ENCODE results near the gene NFKB1. TPM values are rescaled to one million over a fixed set of nuclear protein-coding genes. Genes with fewer than 3 reads are reported as not detected.

The NFKB1 gene
- total and polyA plus RNA-seq, 2 donors = 26.0 to 42.6 TPM

DNA sequence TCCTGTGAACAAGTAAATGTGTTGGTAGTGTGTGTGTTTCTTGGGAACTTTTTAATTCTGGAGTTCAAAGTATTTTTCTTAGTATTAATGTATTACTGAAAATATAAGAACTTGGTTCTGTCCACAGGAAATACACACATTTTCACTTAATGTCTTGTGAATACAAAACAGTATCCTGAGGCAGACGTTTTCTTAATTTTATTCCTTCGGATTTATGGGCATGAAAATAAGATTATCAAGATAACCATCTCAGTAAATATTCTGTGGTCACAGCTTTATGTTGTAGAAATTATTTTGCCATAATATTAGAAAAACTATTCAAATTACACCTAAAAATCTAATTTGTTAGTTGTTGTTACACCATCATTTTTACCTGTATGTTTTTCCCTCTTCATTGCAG lies 29.8 kb downstream of the NFKB1 start:
- no peak overlapping the region for H3K27ac ChIP-seq (ENCODE audit: low read depth in 1 of 2, low read length in 1 of 2)
- DNase-seq (ENCODE audit: low read depth in 6 of 9, low spot score in 9 of 9) = no peak
- no peaks in the 10 kb centered on the region for H3K9me3 ChIP-seq (ENCODE audit: control insufficient read depth in 2 of 2, insufficient read depth in 1 of 2, low read length in 1 of 2)
- H3K4me3 ChIP-seq (ENCODE audit: low read length in 2 of 2) = no peak overlapping the region
- H3K27me3 ChIP-seq (ENCODE audit: control insufficient read depth in 2 of 2, insufficient read depth in 1 of 2, low read length in 1 of 2) = no peaks in the 10 kb centered on the region
- peaks cover 2 to 10% of the 10 kb centered on the region in 2 donors for H3K4me1 ChIP-seq (ENCODE audit: control insufficient read depth in 2 of 2, insufficient read depth in 2 of 2, low read length in 2 of 2)
- WGBS = 96% methylated on average over 2 of the region's 2 CpGs
- no peaks in the 10 kb centered on the region for H3K36me3 ChIP-seq (ENCODE audit: control insufficient read depth in 2 of 2, insufficient read depth in 2 of 2, low read length in 1 of 2)

DNA sequence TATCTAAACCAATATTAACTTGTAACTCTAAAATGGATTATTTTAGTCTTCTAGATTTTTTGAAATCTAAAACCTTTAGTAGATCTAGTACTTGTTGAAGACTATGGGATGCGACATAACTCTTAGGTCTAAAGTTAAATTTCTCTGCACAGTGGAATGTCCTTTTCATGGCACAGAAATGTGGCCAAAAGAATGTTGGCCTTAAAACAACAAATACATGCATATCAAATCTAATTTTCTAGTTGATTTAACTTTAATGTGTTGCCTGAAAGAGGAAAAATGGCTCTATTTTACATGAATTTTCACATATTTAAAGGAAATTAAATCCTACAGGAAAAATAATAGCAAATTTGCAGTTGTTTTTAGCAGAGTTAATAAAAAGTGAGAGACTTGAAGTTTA lies 30.3 kb downstream of the NFKB1 start:
- WGBS = 97% methylated on average over 1 of the region's 1 CpG
- no peak for DNase-seq (ENCODE audit: low read depth in 6 of 9, low spot score in 9 of 9)

DNA sequence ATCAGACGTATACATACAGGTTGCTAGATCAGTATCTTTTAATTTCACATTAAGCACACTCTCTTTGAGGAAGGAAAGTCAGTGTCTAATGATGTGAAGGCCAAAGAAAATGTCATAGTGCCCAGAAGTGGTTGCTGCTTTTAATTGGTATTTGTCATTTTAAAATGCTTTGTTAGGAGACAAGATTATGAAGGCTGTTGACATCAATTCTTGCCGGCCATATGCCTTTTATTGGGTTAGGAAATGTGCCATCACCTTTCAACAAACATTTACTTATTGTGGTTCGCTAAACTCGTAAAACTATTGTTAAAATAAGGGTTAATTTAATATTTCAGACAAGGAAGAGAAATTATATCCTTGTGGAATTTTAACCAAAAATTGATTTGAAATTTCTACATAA lies 32.2 kb downstream of the NFKB1 start:
- no peak for DNase-seq (ENCODE audit: low read depth in 6 of 9, low spot score in 9 of 9)
- Histone ChIP-seq H3K36me3 (ENCODE audit: control insufficient read depth in 2 of 2, insufficient read depth in 2 of 2, low read length in 1 of 2) (no peaks in the 10 kb centered on the region), H3K9me3 (ENCODE audit: control insufficient read depth in 2 of 2, insufficient read depth in 1 of 2, low read length in 1 of 2) (no peaks in the 10 kb centered on the region), H3K4me1 (ENCODE audit: control insufficient read depth in 2 of 2, insufficient read depth in 2 of 2, low read length in 2 of 2) (peaks cover 0 to 3% of the 10 kb centered on the region in 2 donors), H3K27me3 (ENCODE audit: control insufficient read depth in 2 of 2, insufficient read depth in 1 of 2, low read length in 1 of 2) (no peaks in the 10 kb centered on the region), H3K4me3 (ENCODE audit: low read length in 2 of 2) (no peak overlapping the region), H3K27ac (ENCODE audit: low read depth in 1 of 2, low read length in 1 of 2) (no peak overlapping the region)
- 91% methylated on average over 4 of the region's 4 CpGs for WGBS

More for the DNA sequence above, 30.3 kb downstream of the NFKB1 start:
- no peaks in the 10 kb centered on the region for H3K36me3 ChIP-seq (ENCODE audit: control insufficient read depth in 2 of 2, insufficient read depth in 2 of 2, low read length in 1 of 2)
- no peaks in the 10 kb centered on the region for H3K27me3 ChIP-seq (ENCODE audit: control insufficient read depth in 2 of 2, insufficient read depth in 1 of 2, low read length in 1 of 2)
- H3K4me1 ChIP-seq (ENCODE audit: control insufficient read depth in 2 of 2, insufficient read depth in 2 of 2, low read length in 2 of 2) = peaks cover 2 to 10% of the 10 kb centered on the region in 2 donors
- no peak overlapping the region for H3K27ac ChIP-seq (ENCODE audit: low read depth in 1 of 2, low read length in 1 of 2)
- H3K9me3 ChIP-seq (ENCODE audit: control insufficient read depth in 2 of 2, insufficient read depth in 1 of 2, low read length in 1 of 2) = no peaks in the 10 kb centered on the region
- no peak overlapping the region for H3K4me3 ChIP-seq (ENCODE audit: low read length in 2 of 2)

DNA sequence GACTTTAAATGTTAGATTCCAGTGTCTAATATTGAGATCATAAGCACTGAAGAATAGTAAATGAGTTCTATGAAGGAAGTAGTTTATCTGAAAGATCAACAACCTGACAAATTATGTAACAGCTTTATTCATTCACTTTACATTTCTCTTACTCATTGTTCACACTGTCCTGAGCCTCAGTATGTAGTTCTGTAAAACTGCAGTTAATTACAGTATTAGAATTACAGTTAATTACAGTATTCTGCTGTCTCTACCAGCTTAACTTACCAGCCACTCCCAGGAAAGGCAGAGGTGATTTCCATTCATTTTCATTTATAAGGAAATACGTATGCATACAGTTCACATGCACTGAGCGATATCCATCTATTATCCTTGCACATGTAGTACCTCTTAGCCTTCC lies 32.7 kb downstream of the NFKB1 start:
- Histone ChIP-seq H3K36me3 (ENCODE audit: control insufficient read depth in 2 of 2, insufficient read depth in 2 of 2, low read length in 1 of 2) (no peaks in the 10 kb centered on the region), H3K27ac (ENCODE audit: low read depth in 1 of 2, low read length in 1 of 2) (no peak overlapping the region), H3K27me3 (ENCODE audit: control insufficient read depth in 2 of 2, insufficient read depth in 1 of 2, low read length in 1 of 2) (no peaks in the 10 kb centered on the region), H3K4me3 (ENCODE audit: low read length in 2 of 2) (no peak overlapping the region), H3K9me3 (ENCODE audit: control insufficient read depth in 2 of 2, insufficient read depth in 1 of 2, low read length in 1 of 2) (no peaks in the 10 kb centered on the region), H3K4me1 (ENCODE audit: control insufficient read depth in 2 of 2, insufficient read depth in 2 of 2, low read length in 2 of 2) (peaks cover 0 to 3% of the 10 kb centered on the region in 2 donors)
- no peak for DNase-seq (ENCODE audit: low read depth in 6 of 9, low spot score in 9 of 9)
- WGBS = 95% methylated on average over 2 of the region's 2 CpGs

- Histone ChIP-seq H3K27ac (ENCODE audit: low read depth in 1 of 2, low read length in 1 of 2) (peak overlapping the region in 1 of 2 donors; percentile 21), H3K27me3 (ENCODE audit: control insufficient read depth in 2 of 2, insufficient read depth in 1 of 2, low read length in 1 of 2) (no peaks in the 10 kb centered on the region), H3K4me1 (ENCODE audit: control insufficient read depth in 2 of 2, insufficient read depth in 2 of 2, low read length in 2 of 2) (peaks cover 0 to 3% of the 10 kb centered on the region in 2 donors), H3K36me3 (ENCODE audit: control insufficient read depth in 2 of 2, insufficient read depth in 2 of 2, low read length in 1 of 2) (no peaks in the 10 kb centered on the region), H3K4me3 (ENCODE audit: low read length in 2 of 2) (no peak overlapping the region), H3K9me3 (ENCODE audit: control insufficient read depth in 2 of 2, insufficient read depth in 1 of 2, low read length in 1 of 2) (no peaks in the 10 kb centered on the region)
- 95% methylated on average over 2 of the region's 2 CpGs for WGBS
- DNase-seq (ENCODE audit: low read depth in 6 of 9, low spot score in 9 of 9) = no peak
Observed at GRCh38 chr4:102534845-102535244, 33.7 kb downstream of the NFKB1 start.

GRCh38 chr4:102535398-102536082 lies 34.4 kb downstream of the NFKB1 start:
- H3K36me3 ChIP-seq (ENCODE audit: control insufficient read depth in 2 of 2, insufficient read depth in 2 of 2, low read length in 1 of 2) = no peaks in the 10 kb centered on the region
- DNase-seq (ENCODE audit: low read depth in 6 of 9, low spot score in 9 of 9) = no peak
- no peak overlapping the region for H3K27ac ChIP-seq (ENCODE audit: low read depth in 1 of 2, low read length in 1 of 2)
- 93% methylated on average over 4 of the region's 4 CpGs for WGBS
- H3K4me1 ChIP-seq (ENCODE audit: control insufficient read depth in 2 of 2, insufficient read depth in 2 of 2, low read length in 2 of 2) = peaks cover 0 to 3% of the 10 kb centered on the region in 2 donors
- H3K4me3 ChIP-seq (ENCODE audit: low read length in 2 of 2) = no peak overlapping the region
- H3K27me3 ChIP-seq (ENCODE audit: control insufficient read depth in 2 of 2, insufficient read depth in 1 of 2, low read length in 1 of 2) = no peaks in the 10 kb centered on the region
- H3K9me3 ChIP-seq (ENCODE audit: control insufficient read depth in 2 of 2, insufficient read depth in 1 of 2, low read length in 1 of 2) = no peaks in the 10 kb centered on the region

- no peak for DNase-seq (ENCODE audit: low read depth in 6 of 9, low spot score in 9 of 9)
- no peak overlapping the region for H3K27ac ChIP-seq (ENCODE audit: low read depth in 1 of 2, low read length in 1 of 2)
- 96% methylated on average over 3 of the region's 3 CpGs for WGBS
- no peaks in the 10 kb centered on the region for H3K27me3 ChIP-seq (ENCODE audit: control insufficient read depth in 2 of 2, insufficient read depth in 1 of 2, low read length in 1 of 2)
- no peaks in the 10 kb centered on the region for H3K9me3 ChIP-seq (ENCODE audit: control insufficient read depth in 2 of 2, insufficient read depth in 1 of 2, low read length in 1 of 2)
- H3K4me3 ChIP-seq (ENCODE audit: low read length in 2 of 2) = no peak overlapping the region
- no peaks in the 10 kb centered on the region for H3K36me3 ChIP-seq (ENCODE audit: control insufficient read depth in 2 of 2, insufficient read depth in 2 of 2, low read length in 1 of 2)
- peaks cover 0 to 7% of the 10 kb centered on the region in 2 donors for H3K4me1 ChIP-seq (ENCODE audit: control insufficient read depth in 2 of 2, insufficient read depth in 2 of 2, low read length in 2 of 2)
Observed at GRCh38 chr4:102536768-102537167, 35.6 kb downstream of the NFKB1 start.

DNA sequence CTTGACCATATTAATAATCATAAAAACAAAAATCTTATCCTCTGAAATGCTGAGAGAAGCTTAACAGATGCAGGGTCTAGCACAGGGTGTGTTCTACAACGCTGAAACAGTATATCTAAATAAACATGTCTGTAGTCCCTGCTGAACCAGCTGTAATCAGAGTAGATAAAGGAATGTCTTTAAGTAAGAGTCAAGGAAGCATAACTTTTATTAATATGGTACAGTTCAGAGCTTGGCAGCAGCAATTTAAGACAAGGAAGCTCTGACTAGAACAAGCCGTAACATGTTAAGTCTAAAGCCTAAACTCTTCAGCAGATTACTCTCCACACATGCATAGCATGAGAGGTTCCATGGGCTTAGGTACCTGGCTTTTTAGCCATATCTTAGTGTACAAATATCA lies 36.1 kb downstream of the NFKB1 start:
- Histone ChIP-seq H3K9me3 (ENCODE audit: control insufficient read depth in 2 of 2, insufficient read depth in 1 of 2, low read length in 1 of 2) (no peaks in the 10 kb centered on the region), H3K4me1 (ENCODE audit: control insufficient read depth in 2 of 2, insufficient read depth in 2 of 2, low read length in 2 of 2) (peaks cover 0 to 9% of the 10 kb centered on the region in 2 donors), H3K27ac (ENCODE audit: low read depth in 1 of 2, low read length in 1 of 2) (no peak overlapping the region), H3K27me3 (ENCODE audit: control insufficient read depth in 2 of 2, insufficient read depth in 1 of 2, low read length in 1 of 2) (no peaks in the 10 kb centered on the region), H3K4me3 (ENCODE audit: low read length in 2 of 2) (no peak overlapping the region), H3K36me3 (ENCODE audit: control insufficient read depth in 2 of 2, insufficient read depth in 2 of 2, low read length in 1 of 2) (no peaks in the 10 kb centered on the region)
- WGBS = 92% methylated on average over 2 of the region's 2 CpGs
- DNase-seq (ENCODE audit: low read depth in 6 of 9, low spot score in 9 of 9) = no peak

GRCh38 chr4:102541697-102542096 lies 40.5 kb downstream of the NFKB1 start:
- H3K27ac ChIP-seq (ENCODE audit: low read depth in 1 of 2, low read length in 1 of 2) = no peak overlapping the region
- 53% methylated on average over 4 of the region's 4 CpGs for WGBS
- no peaks in the 10 kb centered on the region for H3K9me3 ChIP-seq (ENCODE audit: control insufficient read depth in 2 of 2, insufficient read depth in 1 of 2, low read length in 1 of 2)
- no peaks in the 10 kb centered on the region for H3K36me3 ChIP-seq (ENCODE audit: control insufficient read depth in 2 of 2, insufficient read depth in 2 of 2, low read length in 1 of 2)
- no peak overlapping the region for H3K4me3 ChIP-seq (ENCODE audit: low read length in 2 of 2)
- DNase-seq (ENCODE audit: low read depth in 6 of 9, low spot score in 9 of 9) = peak in 2 of 9 donors; percentile 10 to 29
- no peaks in the 10 kb centered on the region for H3K27me3 ChIP-seq (ENCODE audit: control insufficient read depth in 2 of 2, insufficient read depth in 1 of 2, low read length in 1 of 2)
- H3K4me1 ChIP-seq (ENCODE audit: control insufficient read depth in 2 of 2, insufficient read depth in 2 of 2, low read length in 2 of 2) = peaks cover 0 to 6% of the 10 kb centered on the region in 2 donors

Data from thymus (tissue), 11 donors.